ENCODE data around the gene VAV1. TPM values are rescaled to one million over a fixed set of nuclear protein-coding genes. Genes with fewer than 3 reads are reported as not detected.

Gene VAV1
- total and polyA plus RNA-seq, 9 donors, result 0.71 to 5.0 (median 2.0) TPM

DNA sequence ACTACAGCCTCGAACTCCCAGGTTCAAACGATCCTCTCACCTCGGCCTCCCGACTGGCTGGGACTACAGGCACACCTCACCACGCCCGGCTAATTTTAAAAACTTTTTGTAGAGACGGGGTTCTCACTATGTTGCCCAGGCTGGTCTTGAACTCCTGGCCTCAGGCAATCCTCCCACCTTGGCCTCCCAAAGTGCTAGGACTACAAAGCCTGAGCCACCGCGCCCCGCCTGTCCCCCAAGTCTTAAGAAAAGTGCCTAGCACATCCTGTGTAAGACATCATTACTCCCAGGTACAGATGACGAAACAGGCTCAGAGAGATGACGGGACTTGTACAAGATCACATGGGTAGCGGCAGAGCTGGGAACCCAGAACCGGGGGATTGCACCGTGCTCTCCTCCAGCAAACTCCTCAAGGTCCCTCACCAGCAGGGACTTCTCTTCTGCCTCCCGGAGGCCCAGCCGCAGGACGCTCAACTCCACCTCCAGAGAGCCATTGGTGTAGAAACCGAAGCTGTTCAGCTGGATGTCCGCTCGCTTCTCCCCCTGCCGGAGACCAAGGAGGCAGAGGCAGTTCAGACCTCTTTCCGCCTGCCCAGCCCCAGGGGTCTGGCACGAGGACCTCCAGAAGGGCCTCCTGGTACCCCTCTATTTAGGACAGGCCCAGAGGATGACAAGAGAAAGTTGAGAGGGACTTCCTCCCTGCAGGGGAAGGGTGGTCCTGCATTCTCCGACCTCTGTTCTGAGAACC, 36.2 kb upstream of the VAV1 start:
- Histone ChIP-seq H3K4me3 (peak overlapping the region; percentile 92), H3K9me3 (no peaks in the 10 kb centered on the region), H3K27ac (peak overlapping the region; percentile 98 to 99), H3K36me3 (no peaks in the 10 kb centered on the region), H3K4me1 (ENCODE audit: insufficient read depth) (peaks cover 17% of the 10 kb centered on the region), H3K27me3 (no peaks in the 10 kb centered on the region)
- intact Hi-C loops (cut with DNase I), result no loop called here
- TF ChIP-seq POLR2A (IDR thresholded peaks at IDR 0.05) (peak; percentile 54), EP300 (IDR thresholded peaks at IDR 0.05) (no peak)
- TF ChIP-seq, protein P1, sequence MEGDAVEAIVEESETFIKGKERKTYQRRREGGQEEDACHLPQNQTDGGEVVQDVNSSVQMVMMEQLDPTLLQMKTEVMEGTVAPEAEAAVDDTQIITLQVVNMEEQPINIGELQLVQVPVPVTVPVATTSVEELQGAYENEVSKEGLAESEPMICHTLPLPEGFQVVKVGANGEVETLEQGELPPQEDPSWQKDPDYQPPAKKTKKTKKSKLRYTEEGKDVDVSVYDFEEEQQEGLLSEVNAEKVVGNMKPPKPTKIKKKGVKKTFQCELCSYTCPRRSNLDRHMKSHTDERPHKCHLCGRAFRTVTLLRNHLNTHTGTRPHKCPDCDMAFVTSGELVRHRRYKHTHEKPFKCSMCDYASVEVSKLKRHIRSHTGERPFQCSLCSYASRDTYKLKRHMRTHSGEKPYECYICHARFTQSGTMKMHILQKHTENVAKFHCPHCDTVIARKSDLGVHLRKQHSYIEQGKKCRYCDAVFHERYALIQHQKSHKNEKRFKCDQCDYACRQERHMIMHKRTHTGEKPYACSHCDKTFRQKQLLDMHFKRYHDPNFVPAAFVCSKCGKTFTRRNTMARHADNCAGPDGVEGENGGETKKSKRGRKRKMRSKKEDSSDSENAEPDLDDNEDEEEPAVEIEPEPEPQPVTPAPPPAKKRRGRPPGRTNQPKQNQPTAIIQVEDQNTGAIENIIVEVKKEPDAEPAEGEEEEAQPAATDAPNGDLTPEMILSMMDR (IDR thresholded peaks at IDR 0.05), result peak; percentile 17 to 79 (median 79)
- WGBS, 3 donors, result 15 to 24% (median 20%) methylated on average over 25 of the region's 25 CpGs
- DNase-seq, result peak; percentile 77 to 84 (median 82)

DNA sequence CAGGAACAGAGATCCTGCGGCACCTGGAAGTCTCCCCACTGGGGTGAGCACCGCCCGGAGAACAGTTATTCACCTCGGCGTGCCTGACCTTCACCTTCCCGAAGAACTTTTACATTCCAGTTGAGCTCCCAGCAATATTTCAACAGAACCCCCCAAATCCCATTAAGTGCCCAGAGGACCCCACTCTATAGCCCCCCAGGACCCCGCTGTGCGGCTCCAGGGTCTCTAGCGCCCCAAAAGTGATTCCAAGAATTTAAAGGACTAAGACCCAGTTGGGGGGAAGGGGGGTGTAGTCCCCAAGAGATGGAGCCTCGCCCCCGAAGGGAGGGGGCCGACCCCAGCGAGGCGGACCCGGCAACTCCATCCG, 35.6 kb upstream of the VAV1 start:
- no peaks in the 10 kb centered on the region for H3K27me3 ChIP-seq
- H3K4me1 ChIP-seq (ENCODE audit: insufficient read depth), result peaks cover 18% of the 10 kb centered on the region
- intact Hi-C loops (cut with DNase I), result no loop called here
- no peaks in the 10 kb centered on the region for H3K9me3 ChIP-seq
- TF ChIP-seq POLR2A (IDR thresholded peaks at IDR 0.05), result no peak
- TF ChIP-seq, protein P1 (IDR thresholded peaks at IDR 0.05), result peak in 1 of 3 donors; percentile 6
- peak overlapping the region; percentile 92 for H3K4me3 ChIP-seq
- 0% methylated on average over 13 to 16 of the region's 16 CpGs for WGBS, 3 donors
- peak in 1 of 5 donors; percentile 52 for DNase-seq
- peak overlapping the region; percentile 98 to 99 for H3K27ac ChIP-seq
- H3K36me3 ChIP-seq, result no peaks in the 10 kb centered on the region

DNA sequence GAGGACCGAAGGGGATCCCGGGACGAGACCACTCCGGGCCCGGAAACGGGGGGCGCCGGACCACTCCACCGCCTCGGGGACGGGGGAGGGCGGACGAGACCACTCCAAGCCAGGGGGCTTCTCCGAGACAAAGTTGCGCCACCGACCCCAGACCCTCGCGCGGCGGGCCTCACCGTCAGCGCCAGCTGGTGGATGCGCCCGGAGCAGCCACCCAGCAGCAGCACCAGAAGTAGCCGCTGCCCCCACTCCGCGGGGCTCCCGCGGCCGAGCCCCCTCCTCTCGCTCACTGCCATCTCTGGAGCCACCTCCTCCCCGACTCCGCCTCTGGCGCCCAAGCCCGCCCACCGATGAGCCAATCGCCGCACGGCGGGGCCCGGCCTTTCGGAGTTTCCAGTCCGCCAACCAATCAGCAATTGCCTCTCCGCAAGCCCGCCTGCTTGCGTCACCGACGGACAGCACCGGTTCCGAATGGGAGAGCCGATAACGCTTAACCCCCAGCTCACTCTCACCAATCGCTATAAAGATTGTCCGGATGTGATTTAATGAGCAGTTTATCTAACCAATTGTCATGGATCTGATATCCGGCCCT, 35.1 kb upstream of the VAV1 start, which contains the start of gene GPR108:
GPR108 (minus strand) TSS at position 297 of the 589 bp plus-strand sequence; CDS start at position 293, 4 bp downstream.
- intact Hi-C loops (cut with DNase I), result no loop called here
- TF ChIP-seq, protein P1 (IDR thresholded peaks at IDR 0.05), result peak in 1 of 3 donors; percentile 13
- TF ChIP-seq POLR2A (IDR thresholded peaks at IDR 0.05), result peak; percentile 57
- TF ChIP-seq EP300 (IDR thresholded peaks at IDR 0.05), result no peak
- no peaks in the 10 kb centered on the region for H3K9me3 ChIP-seq
- 0% methylated on average over 31 to 55 of the region's 55 CpGs for WGBS, 3 donors
- peak; percentile 99 to 100 (median 100) for DNase-seq
- H3K36me3 ChIP-seq, result no peaks in the 10 kb centered on the region
- peak within 1 kb of the TSS; percentile 98 to 99 for H3K27ac ChIP-seq
- no peaks in the 10 kb centered on the region for H3K27me3 ChIP-seq
- peak within 1 kb of the TSS; percentile 92 for H3K4me3 ChIP-seq
- H3K4me1 ChIP-seq (ENCODE audit: insufficient read depth), result peaks cover 18% of the 10 kb centered on the region

DNA sequence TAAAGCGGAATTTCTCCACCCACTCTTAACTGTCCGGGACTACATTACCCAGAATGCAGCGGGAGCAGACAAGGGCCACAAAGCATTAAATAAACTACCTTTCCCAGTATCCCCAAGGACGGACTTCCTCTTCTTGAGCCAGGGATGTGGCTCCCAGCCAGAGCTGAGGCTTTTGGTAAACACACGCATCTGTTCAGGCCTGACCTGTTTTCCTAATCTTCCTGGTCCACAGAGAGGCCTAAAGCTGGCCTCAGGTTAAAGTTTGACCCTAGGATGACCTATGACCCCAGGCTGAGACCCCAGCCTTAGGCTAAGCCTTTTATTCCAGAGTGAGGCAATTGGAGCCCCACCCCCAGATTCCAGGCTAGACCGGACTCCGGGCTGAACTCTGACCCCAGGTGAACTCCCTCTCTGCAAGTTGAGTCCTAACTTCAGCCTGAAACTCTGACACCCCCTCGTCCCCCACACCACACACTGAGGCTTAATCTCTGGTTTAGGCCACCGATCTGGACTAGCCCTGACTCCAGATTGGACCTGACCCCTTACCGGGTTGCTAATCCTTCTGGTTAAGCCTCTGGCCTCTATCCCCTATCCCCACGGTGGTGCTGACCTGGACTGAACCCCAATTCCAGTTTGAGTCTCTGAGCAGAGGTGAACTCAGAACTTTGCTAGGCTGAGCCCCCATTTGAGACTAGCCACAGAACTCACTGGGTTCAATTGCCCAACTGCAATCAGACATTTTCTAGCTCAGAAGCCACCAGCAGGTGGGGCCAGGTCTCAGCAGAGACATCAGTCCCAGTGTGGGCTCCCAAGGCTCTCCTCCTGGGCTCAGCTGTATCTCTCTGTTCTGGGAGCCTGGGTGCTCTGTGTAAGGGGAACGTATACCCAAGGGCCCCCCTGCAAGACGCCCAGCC, 34.4 kb upstream of the VAV1 start:
- H3K4me1 ChIP-seq (ENCODE audit: insufficient read depth), result peaks cover 20% of the 10 kb centered on the region
- peak overlapping the region; percentile 31 for H3K4me3 ChIP-seq
- H3K36me3 ChIP-seq, result no peaks in the 10 kb centered on the region
- 13 to 14% (median 14%) methylated on average over 13 of the region's 13 CpGs for WGBS, 3 donors
- DNase-seq, result peak; percentile 94 to 99 (median 98)
- H3K9me3 ChIP-seq, result no peaks in the 10 kb centered on the region
- TF ChIP-seq EP300 (IDR thresholded peaks at IDR 0.05) (no peak), POLR2A (IDR thresholded peaks at IDR 0.05) (peak; percentile 49)
- TF ChIP-seq, protein P1 (IDR thresholded peaks at IDR 0.05), result peak; percentile 38 to 65 (median 46)
- no peaks in the 10 kb centered on the region for H3K27me3 ChIP-seq
- intact Hi-C loops (cut with DNase I), result no loop called here
- peak overlapping the region; percentile 86 to 89 for H3K27ac ChIP-seq

Measured in ovary (tissue), 9 donors.